ENCODE data around the gene TBL3. TPM values are rescaled to one million over a fixed set of nuclear protein-coding genes. Genes with fewer than 3 reads are reported as not detected.

TBL3 gene
- total RNA-seq, 1 donor from 2014 or later, result 32.5 TPM

GRCh38 chr16:1964506-1965395 is 7.1 kb upstream of the TBL3 start, which contains the start of gene RPS2:
Gene RPS2 (minus strand): TSS chr16:1964826. CDS start chr16:1964625, 201 bp downstream.
- peak; percentile 99 for DNase-seq (ENCODE audit: low spot score)

- DNase-seq (ENCODE audit: low spot score), result no peak
These were observed 6.4 kb upstream of the TBL3 start for GRCh38 chr16:1965396-1966001.

- DNase-seq (ENCODE audit: low spot score), result no peak
These were observed 5.4 kb upstream of the TBL3 start, which contains the start of gene RNF151 for GRCh38 chr16:1966460-1966859. Gene RNF151 (plus strand): TSS chr16:1966856. CDS start chr16:1966882, 26 bp downstream.

- no peak for DNase-seq (ENCODE audit: low spot score)
These were observed 3.5 kb upstream of the TBL3 start for GRCh38 chr16:1968146-1968953.

DNA sequence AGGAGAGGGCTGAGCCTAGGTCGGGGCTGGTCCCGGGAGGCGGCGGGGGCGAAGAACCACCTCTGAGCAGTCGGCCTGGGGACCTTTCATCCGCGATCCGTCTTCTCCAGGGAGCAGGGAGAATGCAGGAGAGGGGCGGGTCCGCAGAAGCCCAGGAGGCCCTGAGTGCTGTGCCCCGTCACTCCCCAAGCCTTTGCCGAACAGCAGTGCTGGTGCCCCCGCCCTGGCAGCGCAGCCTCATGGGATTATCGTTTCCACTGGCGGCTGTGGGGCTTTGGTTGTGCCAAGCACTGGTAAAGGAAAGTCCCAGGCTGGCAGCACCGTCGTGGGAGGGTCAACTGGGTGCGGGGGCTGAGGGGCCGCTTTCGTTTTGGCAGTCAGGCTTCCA is 631 bp downstream of the TBL3 start:
- DNase-seq (ENCODE audit: low spot score), result no peak

DNA sequence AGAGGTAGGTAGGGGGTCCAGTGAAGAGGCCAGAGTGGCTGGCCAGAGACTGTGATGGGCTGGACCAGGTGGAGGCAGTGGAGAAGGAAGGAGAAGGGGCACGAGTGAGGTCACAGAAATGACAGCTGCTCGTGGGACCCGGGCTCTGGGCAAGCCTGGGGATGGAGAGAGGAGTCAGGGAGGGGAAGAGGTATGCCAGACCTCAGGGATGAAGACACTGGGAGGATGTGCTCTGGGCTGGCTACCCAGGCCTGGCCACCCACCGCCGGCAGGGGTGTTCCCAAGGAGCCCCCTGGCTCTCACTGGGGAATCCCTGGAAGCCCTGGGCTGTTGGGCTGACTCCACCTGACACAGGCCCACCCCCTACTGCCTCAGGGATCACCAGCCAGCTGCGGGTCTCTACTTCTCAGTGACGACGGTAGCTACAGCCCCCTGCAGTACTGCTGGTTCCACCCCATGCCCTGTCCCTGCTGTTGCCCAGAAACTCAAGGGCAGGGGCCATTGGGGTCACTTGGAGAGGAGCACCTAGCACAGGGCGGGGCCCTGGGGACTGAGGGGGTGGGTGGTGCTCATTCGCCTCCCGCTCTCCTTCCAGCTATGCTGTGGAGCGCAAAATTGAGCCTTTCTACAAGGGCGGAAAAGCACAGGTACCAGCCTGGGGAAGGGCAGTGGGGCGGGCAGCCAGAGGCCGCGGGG is 1.8 kb downstream of the TBL3 start:
- DNase-seq (ENCODE audit: low spot score), result no peak

DNA sequence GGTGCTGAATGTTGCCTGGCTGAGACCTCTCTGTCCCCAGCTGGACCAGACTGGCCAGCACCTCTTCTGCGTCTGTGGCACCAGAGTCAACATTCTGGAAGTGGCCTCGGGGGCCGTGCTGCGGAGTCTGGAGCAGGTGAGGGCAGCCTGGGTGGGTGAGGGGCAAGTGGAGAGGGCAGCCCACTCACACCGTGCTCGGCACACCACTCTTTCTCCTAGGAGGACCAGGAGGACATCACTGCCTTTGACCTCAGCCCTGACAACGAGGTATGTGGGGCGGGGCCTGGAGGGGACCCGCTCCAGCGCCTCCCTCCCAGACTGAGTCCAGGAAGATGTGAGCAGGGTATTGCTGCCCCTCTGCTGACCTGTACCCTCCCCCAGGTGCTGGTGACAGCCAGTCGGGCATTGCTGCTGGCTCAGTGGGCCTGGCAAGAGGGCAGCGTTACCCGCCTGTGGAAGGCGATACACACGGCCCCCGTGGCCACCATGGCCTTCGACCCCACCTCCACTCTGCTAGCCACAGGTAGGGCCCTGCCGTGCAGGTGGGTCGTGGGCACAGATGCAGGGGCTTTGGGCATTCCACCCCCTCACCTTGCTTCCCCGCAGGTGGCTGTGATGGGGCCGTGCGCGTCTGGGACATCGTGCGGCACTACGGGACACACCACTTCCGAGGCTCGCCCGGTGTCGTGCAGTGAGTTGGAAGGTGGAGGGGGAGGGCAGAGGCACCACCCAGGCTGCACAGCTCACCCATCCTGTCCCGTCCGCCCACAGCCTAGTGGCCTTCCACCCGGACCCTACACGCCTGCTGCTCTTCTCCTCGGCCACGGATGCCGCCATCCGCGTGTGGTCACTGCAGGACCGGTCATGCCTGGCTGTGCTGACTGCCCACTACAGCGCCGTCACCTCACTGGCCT is 2.6 kb downstream of the TBL3 start:
- DNase-seq (ENCODE audit: low spot score), result no peak

GRCh38 chr16:1975432-1976215 is 3.8 kb downstream of the TBL3 start:
- DNase-seq (ENCODE audit: low spot score), result no peak

GRCh38 chr16:1976216-1976520 is 4.3 kb downstream of the TBL3 start:
- DNase-seq (ENCODE audit: low spot score), result no peak

- DNase-seq (ENCODE audit: low spot score), result no peak
These were observed 5.4 kb downstream of the TBL3 start for GRCh38 chr16:1976951-1977874.

DNA sequence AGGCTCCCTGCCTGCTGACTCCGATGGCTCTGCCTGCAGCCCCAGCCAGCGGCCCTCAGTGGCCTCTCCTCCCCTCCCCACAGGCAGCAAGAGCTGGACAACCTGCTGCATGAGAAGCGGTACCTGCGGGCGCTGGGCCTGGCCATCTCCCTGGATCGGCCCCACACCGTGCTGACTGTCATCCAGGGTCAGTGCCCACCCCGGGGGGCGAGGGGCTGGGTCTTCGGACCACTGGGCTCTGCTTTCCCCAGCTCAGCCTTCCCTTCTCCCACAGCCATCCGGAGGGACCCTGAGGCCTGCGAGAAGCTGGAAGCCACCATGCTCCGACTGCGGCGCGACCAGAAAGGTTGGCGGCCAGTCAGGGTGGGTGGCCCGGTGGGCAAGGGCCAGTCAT is 6.0 kb downstream of the TBL3 start:
- DNase-seq (ENCODE audit: low spot score), result no peak

GRCh38 chr16:1978476-1979120 is 6.7 kb downstream of the TBL3 start:
- no peak for DNase-seq (ENCODE audit: low spot score)

GRCh38 chr16:1979271-1980029 is 7.6 kb downstream of the TBL3 start:
- peak; percentile 76 for DNase-seq (ENCODE audit: low spot score)

DNA sequence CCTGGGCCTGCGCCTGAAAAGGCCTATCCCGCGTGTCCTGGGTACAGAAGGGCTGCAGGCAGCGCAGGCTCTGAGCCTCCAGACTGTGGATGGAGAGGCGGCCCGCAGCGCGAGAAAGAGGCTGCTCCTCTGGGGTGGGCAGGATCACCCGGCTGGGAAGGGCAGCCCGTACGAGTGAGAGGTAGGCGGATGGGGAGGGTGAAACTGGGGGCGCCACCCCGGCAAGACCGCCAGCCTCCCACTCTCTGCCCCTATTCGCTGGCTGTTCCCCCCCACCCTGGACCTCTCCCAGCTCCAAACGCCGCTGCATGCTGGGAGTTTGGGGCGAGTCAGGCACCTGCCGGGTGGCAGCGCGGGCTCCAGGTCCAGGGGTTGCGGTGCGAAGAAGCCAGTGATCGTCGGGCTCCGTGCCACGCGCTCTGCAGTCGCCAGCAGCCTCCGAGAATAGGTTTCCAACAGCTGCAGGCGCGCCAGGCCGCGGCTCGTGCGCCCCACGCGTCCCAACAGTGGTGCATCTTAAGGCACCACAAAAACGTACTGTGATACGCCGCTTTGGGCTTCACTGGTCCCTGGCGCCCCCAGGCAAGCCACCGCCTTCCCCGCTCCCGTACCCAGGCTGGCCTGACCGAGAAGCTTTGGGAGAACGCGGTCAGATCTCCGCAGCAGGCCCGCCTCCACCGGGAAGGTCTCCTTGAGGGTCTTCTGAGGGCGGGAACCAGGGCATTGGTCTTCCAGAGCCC is 8.3 kb downstream of the TBL3 start:
- no peak for DNase-seq (ENCODE audit: low spot score)

- no peak for DNase-seq (ENCODE audit: low spot score)
These were observed 8.9 kb downstream of the TBL3 start for GRCh38 chr16:1980770-1981087.

- DNase-seq (ENCODE audit: low spot score), result no peak
These were observed 9.6 kb downstream of the TBL3 start, which contains the start of gene NOXO1 for GRCh38 chr16:1981398-1981836. Gene NOXO1 (minus strand): TSS chr16:1981469. CDS start chr16:1981179, 290 bp downstream.

- no peak for DNase-seq (ENCODE audit: low spot score)
These were observed 10.2 kb downstream of the TBL3 start for GRCh38 chr16:1982013-1982433.
